SH-SY5Y (cell line): ENCODE data around the gene CCM2.

Source experiments
- GATA2 ChIP-seq: IDR thresholded peaks from 2 replicates; pipeline ENCODE4 v1.6.1; 2011; ENCODE audit warnings: mild to moderate bottlenecking, low read depth, low read length
- GATA3 ChIP-seq: IDR thresholded peaks from 2 replicates; pipeline ENCODE4 v1.6.1; 2011; ENCODE audit warnings: low read depth, mild to moderate bottlenecking, low read length, moderate library complexity

GRCh38 chr7:45119550-45119949 lies 119.5 kb downstream of the CCM2 start:
- TF ChIP-seq GATA3 (no peak), GATA2 (no peak)
